Activated CD8-positive, alpha-beta memory T cell treated with anti-CD3 and anti-CD28 coated beads, Interleukin-2, amount 50 U/mL, for 1 hour (primary cell): Measurements from ENCODE around the gene MYOZ3.

Source experiments
- DNase-seq: peaks from one replicate; pipeline ENCODE4 v3.0.0-alpha.2; 2020; ENCODE audit errors: extremely low read depth

The MYOZ3 gene

GRCh38 chr5:150627731-150628545 lies 33.1 kb upstream of the MYOZ3 start:
- no peak for DNase-seq

GRCh38 chr5:150628936-150629485 lies 32.0 kb upstream of the MYOZ3 start:
- no peak for DNase-seq

- no peak for DNase-seq
Observed at GRCh38 chr5:150630016-150630415, 31.0 kb upstream of the MYOZ3 start.

GRCh38 chr5:150630461-150631325 lies 30.4 kb upstream of the MYOZ3 start:
- DNase-seq, result no peak

- DNase-seq, result no peak
Observed at GRCh38 chr5:150631326-150631701, 29.7 kb upstream of the MYOZ3 start.

GRCh38 chr5:150632305-150633160 lies 28.5 kb upstream of the MYOZ3 start:
- DNase-seq, result no peak

GRCh38 chr5:150633429-150633828 lies 27.6 kb upstream of the MYOZ3 start:
- no peak for DNase-seq

GRCh38 chr5:150636391-150637244 lies 24.4 kb upstream of the MYOZ3 start:
- DNase-seq, result no peak

- no peak for DNase-seq
Observed at GRCh38 chr5:150637245-150638052, 23.6 kb upstream of the MYOZ3 start.

GRCh38 chr5:150638053-150638444 lies 23.0 kb upstream of the MYOZ3 start:
- no peak for DNase-seq

- no peak for DNase-seq
Observed at GRCh38 chr5:150638488-150639376, 22.3 kb upstream of the MYOZ3 start.

GRCh38 chr5:150639377-150639692 lies 21.7 kb upstream of the MYOZ3 start:
- no peak for DNase-seq

GRCh38 chr5:150639751-150640150 lies 21.3 kb upstream of the MYOZ3 start:
- DNase-seq, result no peak

- no peak for DNase-seq
Observed at GRCh38 chr5:150640311-150641005, 20.6 kb upstream of the MYOZ3 start, which contains the start of gene SYNPO. Gene SYNPO (plus strand): TSS chr5:150640660. CDS start chr5:150648276, 7,616 bp downstream.

- DNase-seq, result no peak
Observed at GRCh38 chr5:150641006-150641570, 20.0 kb upstream of the MYOZ3 start.

- no peak for DNase-seq
Observed at GRCh38 chr5:150641824-150642566, 19.1 kb upstream of the MYOZ3 start.

GRCh38 chr5:150642567-150642927 lies 18.5 kb upstream of the MYOZ3 start:
- DNase-seq, result no peak
